B cell (primary cell): ENCODE measurements around the gene REC8. TPM values are rescaled to one million over a fixed set of nuclear protein-coding genes. Genes with fewer than 3 reads are reported as not detected.

Source experiments
- ATAC-seq: fragments of 200-7000 bp; cut with Tn5 transposase; one replicate; pipeline ENCODE4 v1.10.0; 2021; ENCODE audit warnings: low read depth, mild to moderate bottlenecking, moderate number of reproducible peaks, moderate library complexity
- CTCF ChIA-PET: fragments of 350-600 bp; sonication (Branson Sonifier 250); formaldehyde crosslinking; loops from one replicate; lab custom pipeline; 2021; ENCODE audit warnings: antibody characterized with exemption, inconsistent platforms; lab: Charles Lee
- POLR2A ChIA-PET: fragments of 350-600 bp; sonication (Branson Sonifier 250); formaldehyde crosslinking; loops from one replicate; lab custom pipeline; 2021; ENCODE audit warnings: antibody characterized with exemption; lab: Charles Lee
- DNase-seq: peaks from one replicate; pipeline ENCODE4 v3.0.0; 2013
- H2AFZ ChIP-seq: 2 replicates; pipeline ENCODE4 v1.6.1; 2012; ENCODE audit warnings: mild to moderate bottlenecking, low read depth, low read length; ENCODE audit not compliant: insufficient read depth, poor library complexity, severe bottlenecking
- H3K27ac ChIP-seq, 2 donors: 1 replicate in 1 of 2; 2 replicates in 1 of 2; pipeline ENCODE4 v1.5.1; 2012 to 2013; ENCODE audit warnings: low read length in 2 of 2, mild to moderate bottlenecking in 2 of 2, moderate library complexity in 1 of 2
- H3K27me3 ChIP-seq, 4 experiments: fragments of 200-600 bp in 1 of 4; sonication (generic) in 1 of 4; replicated peaks in 1 of 4; 1 replicate in 2 of 4; 2 replicates in 2 of 4; pipeline versions ENCODE4 v1.6.1 to v1.7.0; 2013 to 2016; ENCODE audit warnings: low read length in 3 of 4, mild to moderate bottlenecking in 2 of 4, mixed read lengths in 1 of 4, moderate library complexity in 1 of 4; ENCODE audit not compliant: insufficient read depth in 4 of 4, control insufficient read depth in 3 of 4; ENCODE audit errors: control extremely low read depth in 1 of 4
- H3K36me3 ChIP-seq, 2 experiments: replicated peaks in 1 of 2; 1 replicate in 1 of 2; 2 replicates in 1 of 2; pipeline versions ENCODE4 v1.6.1 to v1.7.1; 2013; ENCODE audit warnings: low read length in 1 of 2; ENCODE audit not compliant: insufficient read depth in 2 of 2, control insufficient read depth in 1 of 2; ENCODE audit errors: control extremely low read depth in 1 of 2, extremely low read depth in 1 of 2
- H3K4me1 ChIP-seq, 2 donors: fragments of 200-600 bp in 1 of 2; sonication (generic) in 1 of 2; 1 replicate in 1 of 2; 2 replicates in 1 of 2; pipeline versions ENCODE4 v1.5.1 to v1.6.1; 2013 to 2017; ENCODE audit warnings: low read length in 2 of 2; ENCODE audit not compliant: control insufficient read depth in 2 of 2, insufficient read depth in 2 of 2
- H3K4me2 ChIP-seq: replicated peaks from 2 replicates; pipeline ENCODE3; 2012; ENCODE audit warnings: mild to moderate bottlenecking, low read depth, low read length; ENCODE audit not compliant: poor library complexity, severe bottlenecking
- H3K4me3 ChIP-seq, 5 experiments: fragments of 200-600 bp in 1 of 5; sonication (generic) in 1 of 5; 1 replicate in 3 of 5; 2 replicates in 2 of 5; pipeline versions ENCODE4 v1.5.1 to v1.7.0; 2011 to 2016; ENCODE audit warnings: low read length in 4 of 5, mild to moderate bottlenecking in 4 of 5, low read depth in 2 of 5, control low read depth in 1 of 5, moderate library complexity in 1 of 5; ENCODE audit not compliant: insufficient read depth in 1 of 5; ENCODE audit errors: control extremely low read depth in 1 of 5, extremely low read depth in 1 of 5
- H3K79me2 ChIP-seq: fragments of 200-600 bp; sonication (generic); one replicate; pipeline ENCODE4 v1.6.0; 2016; ENCODE audit warnings: low read length; ENCODE audit not compliant: control insufficient read depth, insufficient read depth
- H3K9ac ChIP-seq: fragments of 200-600 bp; sonication (generic); 2 replicates; pipeline ENCODE4 v1.6.1; 2017; ENCODE audit warnings: mild to moderate bottlenecking, low read length, moderate library complexity
- H3K9me3 ChIP-seq, 3 donors: one replicate each; pipeline versions ENCODE4 v1.6.1 to v1.7.1; 2013; ENCODE audit warnings: low read length in 2 of 3; ENCODE audit not compliant: control insufficient read depth in 2 of 3, insufficient read depth in 1 of 3; ENCODE audit errors: control extremely low read depth in 1 of 3
- H4K20me1 ChIP-seq: 2 replicates; pipeline ENCODE4 v1.6.0; 2012; ENCODE audit warnings: mild to moderate bottlenecking, low read length; ENCODE audit not compliant: insufficient read depth, control insufficient read depth, poor library complexity, severe bottlenecking
- H3K27ac Mint-ChIP-seq: one replicate; pipeline ENCODE4 v1.8.0; 2021; ENCODE audit warnings: mixed read lengths
- H3K27me3 Mint-ChIP-seq: one replicate; pipeline ENCODE4 v1.8.0; 2021; ENCODE audit warnings: mixed read lengths
- H3K4me1 Mint-ChIP-seq: one replicate; pipeline ENCODE4 v1.8.0; 2021; ENCODE audit warnings: mixed read lengths
- H3K4me3 Mint-ChIP-seq: one replicate; pipeline ENCODE4 v1.8.0; 2021; ENCODE audit warnings: mixed read lengths
- H3K9me3 Mint-ChIP-seq: one replicate; pipeline ENCODE4 v1.8.0; 2022; ENCODE audit warnings: mixed read lengths; ENCODE audit not compliant: insufficient read depth
- CTCF ChIP-seq: fragments of 200-600 bp; IDR thresholded peaks from one replicate; pipeline ENCODE4 v1.8.0; 2022; ENCODE audit warnings: antibody characterized with exemption, mild to moderate bottlenecking
- EZH2 ChIP-seq: IDR thresholded peaks from 2 replicates; pipeline ENCODE4 v1.6.1; 2012; ENCODE audit warnings: borderline replicate concordance, low read depth, mild to moderate bottlenecking, moderate library complexity, low read length; ENCODE audit not compliant: insufficient read depth, poor library complexity, severe bottlenecking
- WGBS: methylation state at CpG from one replicate; pipeline ENCODE4 v1.1.5; 2013; ENCODE audit warnings: missing lambda C conversion rate; ENCODE audit not compliant: insufficient coverage; 5-methylcytosine and 5-hydroxymethylcytosine counted together
- intact Hi-C: fragments of 100-400 bp; cut with micrococcal nuclease; formaldehyde crosslinking; loops from one replicate; pipeline ENCODE4 v1.10.0; 2022
- polyA plus RNA-seq: library from polyadenylated mRNA; depleted of rRNA; stranded (reverse); fragments of >200 nt; gene quantifications from 2 replicates; pipeline ENCODE4 v1.2.3, GENCODE V29; 2012
- total RNA-seq, 2 donors: library from RNA; stranded (reverse); fragments of 120-200 nt in 1 of 2; gene quantifications; 1 replicate in 1 of 2; 2 replicates in 1 of 2; pipeline versions ENCODE4 v1.2.3 to v1.2.4, GENCODE V29; 2013 to 2022

REC8 gene
- total and polyA plus RNA-seq, 2 donors (not counting 1 experiment from before 2014, with no cell fraction given): 34.0 to 62.1 TPM

- Mint-ChIP-seq H3K27me3 (no peaks in the 10 kb centered on the region), H3K4me1 (peaks cover 23% of the 10 kb centered on the region), H3K4me3 (peak overlapping the region; percentile 2), H3K9me3 (no peaks in the 10 kb centered on the region), H3K27ac (peak overlapping the region; percentile 82)
- Histone ChIP-seq H3K36me3 (peaks cover 4 to 68% of the 10 kb centered on the region in 2 experiments), H2AFZ (no peak overlapping the region), H3K27me3 (no peaks in the 10 kb centered on the region), H4K20me1 (peaks cover 16% of the 10 kb centered on the region), H3K4me1 (peaks cover 13 to 14% of the 10 kb centered on the region in 2 donors), H3K9me3 (no peaks in the 10 kb centered on the region), H3K9ac (no peak overlapping the region), H3K4me3 (no peak overlapping the region), H3K79me2 (peaks cover 74% of the 10 kb centered on the region), H3K27ac (peak overlapping the region; percentile 20 to 48), H3K4me2 (no peak overlapping the region)
- CTCF ChIA-PET: interaction anchor here (0.6 to 2.5 kb wide), 4 partner anchors 11 to 116 kb away, joined by 3 to 9 read pairs (median 4); partner anchors contain the start of genes TINF2 and TM9SF1
- DNase-seq (no peak), ATAC-seq (no peak)
- WGBS: 100% methylated on average over 9 of the region's 11 CpGs
- POLR2A ChIA-PET: interaction anchor here (1.3 to 1.4 kb wide), 2 partner anchors 10 to 11 kb away, joined by 3 read pairs; partner anchors contain the start of gene TM9SF1
- intact Hi-C loops: no loop called here
- TF ChIP-seq EZH2: no peak
- no peak for TF ChIP-seq CTCF
Measured at GRCh38 chr14:24206260-24207103, 34.6 kb downstream of the REC8 start.

- Histone ChIP-seq H2AFZ (no peak overlapping the region), H3K9ac (no peak overlapping the region), H3K27ac (peak overlapping the region; percentile 20 to 48), H3K36me3 (peaks cover 4 to 68% of the 10 kb centered on the region in 2 experiments), H3K4me3 (no peak overlapping the region), H4K20me1 (peaks cover 16% of the 10 kb centered on the region), H3K27me3 (no peaks in the 10 kb centered on the region), H3K4me1 (peaks cover 17 to 18% of the 10 kb centered on the region in 2 donors), H3K9me3 (no peaks in the 10 kb centered on the region), H3K4me2 (no peak overlapping the region), H3K79me2 (peaks cover 77% of the 10 kb centered on the region)
- TF ChIP-seq CTCF (no peak), EZH2 (no peak)
- peak overlapping the region; percentile 82 for H3K27ac Mint-ChIP-seq
- 48% methylated on average over 5 of the region's 5 CpGs for WGBS
- intact Hi-C loops: no loop called here
- no peaks in the 10 kb centered on the region for H3K9me3 Mint-ChIP-seq
- H3K27me3 Mint-ChIP-seq: no peaks in the 10 kb centered on the region
- H3K4me1 Mint-ChIP-seq: peaks cover 28% of the 10 kb centered on the region
- CTCF ChIA-PET: interaction anchor here (0.6 to 2.5 kb wide), 4 partner anchors 12 to 117 kb away, joined by 3 to 9 read pairs (median 4); partner anchors contain the start of genes TINF2 and TM9SF1
- ATAC-seq (peak; percentile 75), DNase-seq (no peak)
- POLR2A ChIA-PET: interaction anchor here (1.3 kb wide), 1 partner anchor 11 kb away, joined by 3 read pairs; no protein-coding TSS in a partner anchor
- peak overlapping the region; percentile 2 for H3K4me3 Mint-ChIP-seq
Measured at GRCh38 chr14:24207104-24207551, 35.2 kb downstream of the REC8 start.
